8988T (cell line): Measurements from ENCODE around the gene PTPRK.

Experiments
- DNase-seq: peaks from one replicate; pipeline ENCODE4 v3.0.0; 2011

Gene PTPRK

GRCh38 chr6:128057946-128058345 lies 462.5 kb downstream of the PTPRK start:
- DNase-seq, result no peak

GRCh38 chr6:128057541-128057940 lies 462.9 kb downstream of the PTPRK start:
- DNase-seq, result no peak

- no peak for DNase-seq
These were observed 467.3 kb downstream of the PTPRK start for GRCh38 chr6:128053109-128053508.

GRCh38 chr6:128047989-128048388 lies 472.4 kb downstream of the PTPRK start:
- no peak for DNase-seq

- DNase-seq, result no peak
These were observed 474.4 kb downstream of the PTPRK start for GRCh38 chr6:128046033-128046432.

- no peak for DNase-seq
These were observed 480.9 kb downstream of the PTPRK start for GRCh38 chr6:128039543-128039942.

- no peak for DNase-seq
These were observed 483.4 kb downstream of the PTPRK start for GRCh38 chr6:128036808-128037570.

GRCh38 chr6:128033156-128033555 lies 487.2 kb downstream of the PTPRK start:
- DNase-seq, result no peak

- no peak for DNase-seq
These were observed 488.4 kb downstream of the PTPRK start for GRCh38 chr6:128032042-128032441.

- DNase-seq, result no peak
These were observed 490.6 kb downstream of the PTPRK start for GRCh38 chr6:128029826-128030225.

GRCh38 chr6:128028183-128028582 lies 492.2 kb downstream of the PTPRK start:
- DNase-seq, result no peak

GRCh38 chr6:128025478-128025877 lies 494.9 kb downstream of the PTPRK start:
- no peak for DNase-seq

- no peak for DNase-seq
These were observed 495.4 kb downstream of the PTPRK start for GRCh38 chr6:128024969-128025368.

GRCh38 chr6:128024046-128024445 lies 496.4 kb downstream of the PTPRK start:
- no peak for DNase-seq

- no peak for DNase-seq
These were observed 501.6 kb downstream of the PTPRK start for GRCh38 chr6:128018821-128019220.

GRCh38 chr6:128017288-128017687 lies 503.1 kb downstream of the PTPRK start:
- no peak for DNase-seq

- DNase-seq, result no peak
These were observed 512.7 kb downstream of the PTPRK start for GRCh38 chr6:128007658-128008057.

GRCh38 chr6:128005009-128005408 lies 515.4 kb downstream of the PTPRK start:
- DNase-seq, result no peak

GRCh38 chr6:128000363-128000762 lies 520.0 kb downstream of the PTPRK start:
- DNase-seq, result no peak

- DNase-seq, result no peak
These were observed 521.4 kb downstream of the PTPRK start for GRCh38 chr6:127998985-127999384.

- no peak for DNase-seq
These were observed 522.8 kb downstream of the PTPRK start for GRCh38 chr6:127997496-127998164.

- DNase-seq, result no peak
These were observed 523.5 kb downstream of the PTPRK start for GRCh38 chr6:127996925-127997324.

GRCh38 chr6:127992144-127992543 lies 528.3 kb downstream of the PTPRK start:
- DNase-seq, result no peak

GRCh38 chr6:127990074-127990473 lies 530.3 kb downstream of the PTPRK start:
- DNase-seq, result no peak

GRCh38 chr6:127980996-127981395 lies 539.4 kb downstream of the PTPRK start:
- DNase-seq, result no peak
